C4-2B (cell line): Measurements from ENCODE around the gene ZNF492.

Source experiments
- ZFX ChIP-seq: fragments of 450-650 bp; IDR thresholded peaks from 2 replicates; pipeline ENCODE4 v1.6.1; 2017
- TF ChIP-seq, protein P1 (sequence below): fragments of 450-650 bp; conservative IDR thresholded peaks from 2 replicates; pipeline ENCODE4 v1.5.1; 2017; ENCODE audit warnings: mild to moderate bottlenecking

DNA sequence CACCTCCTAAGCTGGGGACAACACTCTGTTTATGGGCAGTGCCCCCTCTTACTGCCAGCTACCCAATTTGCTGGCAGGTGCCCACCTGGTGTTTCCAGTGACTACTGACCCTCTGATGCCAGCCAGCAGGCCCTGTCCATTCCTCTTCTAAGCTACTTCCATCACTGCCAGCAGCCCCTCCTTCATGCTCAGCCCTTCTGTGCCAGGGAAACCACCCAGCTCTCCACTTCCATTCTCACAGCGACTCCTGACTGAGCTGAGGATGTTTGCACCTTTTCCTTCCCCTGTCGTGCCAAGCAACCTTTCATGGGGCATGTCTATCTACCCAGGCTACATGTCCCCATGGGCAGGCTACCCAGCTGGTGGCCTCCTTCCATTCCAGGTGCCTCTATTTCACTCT, 24.0 kb upstream of the ZNF492 start:
- TF ChIP-seq, protein P1, sequence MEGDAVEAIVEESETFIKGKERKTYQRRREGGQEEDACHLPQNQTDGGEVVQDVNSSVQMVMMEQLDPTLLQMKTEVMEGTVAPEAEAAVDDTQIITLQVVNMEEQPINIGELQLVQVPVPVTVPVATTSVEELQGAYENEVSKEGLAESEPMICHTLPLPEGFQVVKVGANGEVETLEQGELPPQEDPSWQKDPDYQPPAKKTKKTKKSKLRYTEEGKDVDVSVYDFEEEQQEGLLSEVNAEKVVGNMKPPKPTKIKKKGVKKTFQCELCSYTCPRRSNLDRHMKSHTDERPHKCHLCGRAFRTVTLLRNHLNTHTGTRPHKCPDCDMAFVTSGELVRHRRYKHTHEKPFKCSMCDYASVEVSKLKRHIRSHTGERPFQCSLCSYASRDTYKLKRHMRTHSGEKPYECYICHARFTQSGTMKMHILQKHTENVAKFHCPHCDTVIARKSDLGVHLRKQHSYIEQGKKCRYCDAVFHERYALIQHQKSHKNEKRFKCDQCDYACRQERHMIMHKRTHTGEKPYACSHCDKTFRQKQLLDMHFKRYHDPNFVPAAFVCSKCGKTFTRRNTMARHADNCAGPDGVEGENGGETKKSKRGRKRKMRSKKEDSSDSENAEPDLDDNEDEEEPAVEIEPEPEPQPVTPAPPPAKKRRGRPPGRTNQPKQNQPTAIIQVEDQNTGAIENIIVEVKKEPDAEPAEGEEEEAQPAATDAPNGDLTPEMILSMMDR = no peak
- TF ChIP-seq ZFX = no peak
